Measurements from ENCODE around the gene CCZ1B.
"Not testable (repeated sequence)": the region's sequence is repeated elsewhere in the genome, so short reads cannot be mapped to it uniquely, and the experiment has no call there.

CCZ1B gene

GRCh38 chr7:6826151-6826550 lies at the start of gene CCZ1B:
CCZ1B (minus strand) TSS chr7:6826275; CDS start chr7:6826197, 78 bp downstream.
- not testable (repeated sequence) for H3K27ac ChIP-seq

- not testable (repeated sequence) for H3K27ac ChIP-seq
Observed at GRCh38 chr7:6875022-6875421, 48.9 kb upstream of the CCZ1B start.

GRCh38 chr7:6872246-6872945 lies 46.3 kb upstream of the CCZ1B start:
- peak overlapping the region; percentile 64 for H3K27ac ChIP-seq

- TF ChIP-seq CTCF (conservative IDR thresholded peaks at IDR 0.05): peak; percentile 20
- H3K27ac ChIP-seq: peak overlapping the region; percentile 64
Observed at GRCh38 chr7:6871421-6872144, 45.5 kb upstream of the CCZ1B start.

- not testable (repeated sequence) for H3K27ac ChIP-seq
Observed at GRCh38 chr7:6864751-6865150, 38.7 kb upstream of the CCZ1B start.

GRCh38 chr7:6864188-6864587 lies 38.1 kb upstream of the CCZ1B start:
- not testable (repeated sequence) for H3K27ac ChIP-seq

GRCh38 chr7:6862876-6863275 lies 36.8 kb upstream of the CCZ1B start:
- H3K27ac ChIP-seq: not testable (repeated sequence)

- TF ChIP-seq CTCF (conservative IDR thresholded peaks at IDR 0.05): peak; percentile 74
- H3K27ac ChIP-seq: not testable (repeated sequence)
Observed at GRCh38 chr7:6857721-6858314, 31.7 kb upstream of the CCZ1B start.

- not testable (repeated sequence) for H3K27ac ChIP-seq
Observed at GRCh38 chr7:6855563-6856131, 29.6 kb upstream of the CCZ1B start.

GRCh38 chr7:6854747-6855562 lies 28.9 kb upstream of the CCZ1B start:
- not testable (repeated sequence) for H3K27ac ChIP-seq

GRCh38 chr7:6853681-6854080 lies 27.6 kb upstream of the CCZ1B start:
- H3K27ac ChIP-seq: not testable (repeated sequence)

- H3K27ac ChIP-seq: not testable (repeated sequence)
Observed at GRCh38 chr7:6849127-6849526, 23.1 kb upstream of the CCZ1B start.

- H3K27ac ChIP-seq: not testable (repeated sequence)
Observed at GRCh38 chr7:6847751-6848150, 21.7 kb upstream of the CCZ1B start.

GRCh38 chr7:6845971-6846449 lies 19.9 kb upstream of the CCZ1B start:
- not testable (repeated sequence) for H3K27ac ChIP-seq

- H3K27ac ChIP-seq: not testable (repeated sequence)
Observed at GRCh38 chr7:6843654-6844053, 17.6 kb upstream of the CCZ1B start.

GRCh38 chr7:6843092-6843491 lies 17.0 kb upstream of the CCZ1B start:
- not testable (repeated sequence) for H3K27ac ChIP-seq

- not testable (repeated sequence) for H3K27ac ChIP-seq
Observed at GRCh38 chr7:6842278-6842921, 16.3 kb upstream of the CCZ1B start.

GRCh38 chr7:6837081-6837480 lies 11.0 kb upstream of the CCZ1B start:
- H3K27ac ChIP-seq: not testable (repeated sequence)
